Measurements from ENCODE around the gene PARPBP. TPM values are rescaled to one million over a fixed set of nuclear protein-coding genes. Genes with fewer than 3 reads are reported as not detected.

The PARPBP gene
- total and polyA plus RNA-seq, 2 donors (not counting 3 experiments of a cell fraction or from before 2014, with no cell fraction given), result 4.2 to 19.0 TPM

- Histone ChIP-seq H4K20me1 (replicated peaks; ENCODE audit: control insufficient read depth, extremely low read depth, insufficient read depth, low read length) (no peaks in the 10 kb centered on the region), H3K4me3 (replicated peaks in 1 of 3; ENCODE audit: insufficient read depth in 1 of 3, low read depth in 1 of 3, low read length in 3 of 3) (no peak overlapping the region), H3K4me1 (ENCODE audit: control insufficient read depth, extremely low read depth, insufficient read depth, low read length) (no peaks in the 10 kb centered on the region), H3K27ac (ENCODE audit: insufficient read depth, low read depth, low read length) (no peak overlapping the region), H2AFZ (ENCODE audit: low read depth, low read length) (no peak overlapping the region), H3K9me1 (replicated peaks; ENCODE audit: control insufficient read depth, extremely low read depth, insufficient read depth, low read length) (no peaks in the 10 kb centered on the region), H3K4me2 (ENCODE audit: insufficient read depth, low read length) (no peak overlapping the region), H3K9me3 (replicated peaks; ENCODE audit: control insufficient read depth, insufficient read depth, low read length) (no peaks in the 10 kb centered on the region), H3K9ac (replicated peaks; ENCODE audit: extremely low read depth, insufficient read depth, low read length) (no peak overlapping the region), H3K79me2 (ENCODE audit: control insufficient read depth, insufficient read depth, low read length) (no peaks in the 10 kb centered on the region), H3K27me3 (ENCODE audit: control insufficient read depth in 2 of 2, insufficient read depth in 2 of 2, low read length in 2 of 2) (no peaks in the 10 kb centered on the region), H3K36me3 (ENCODE audit: control insufficient read depth in 2 of 2, extremely low read depth in 1 of 2, insufficient read depth in 2 of 2, low read length in 2 of 2) (no peaks in the 10 kb centered on the region)
- DNase-seq (ENCODE audit: low read depth, low spot score) (no peak), FAIRE-seq (no peak)
- dilution Hi-C loops (cut with MboI; ENCODE audit: extremely low pct_ligation_motif_present, low sequenced_read_pairs), result no loop called here
- ChIA-PET POLR2A (no interaction called here), CTCF (interaction anchor here (0.8 to 1.9 kb wide), 3 partner anchors 76 to 391 kb away, joined by 3 to 11 read pairs (median 3); no protein-coding TSS in a partner anchor)
- intact Hi-C loops (cut with micrococcal nuclease), result no loop called here
- BruUV-seq (replicated peaks), result no TSS peak
- TF ChIP-seq POLR2AphosphoS5 (IDR thresholded peaks at IDR 0.05; ENCODE audit: insufficient read depth, low read depth, low read length) (no peak), FOS (IDR thresholded peaks at IDR 0.05; ENCODE audit: borderline replicate concordance, insufficient read depth, low read length) (no peak), MAX (IDR thresholded peaks at IDR 0.05; ENCODE audit: insufficient read depth, insufficient read length) (no peak), EZH2 (IDR thresholded peaks at IDR 0.05; ENCODE audit: borderline replicate concordance, low read depth, low read length, severe bottlenecking) (no peak), MYC (IDR thresholded peaks at IDR 0.05; ENCODE audit: low read depth, low read length) (no peak), POLR2A (IDR thresholded peaks at IDR 0.05; ENCODE audit: low read depth, low read length) (no peak), GATA2 (IDR thresholded peaks at IDR 0.05; ENCODE audit: insufficient read depth, insufficient read length, low read depth, low read length) (no peak), JUN (IDR thresholded peaks at IDR 0.05; ENCODE audit: borderline replicate concordance, insufficient read depth, insufficient read length, low read depth) (no peak)
- TF ChIP-seq, protein P1, sequence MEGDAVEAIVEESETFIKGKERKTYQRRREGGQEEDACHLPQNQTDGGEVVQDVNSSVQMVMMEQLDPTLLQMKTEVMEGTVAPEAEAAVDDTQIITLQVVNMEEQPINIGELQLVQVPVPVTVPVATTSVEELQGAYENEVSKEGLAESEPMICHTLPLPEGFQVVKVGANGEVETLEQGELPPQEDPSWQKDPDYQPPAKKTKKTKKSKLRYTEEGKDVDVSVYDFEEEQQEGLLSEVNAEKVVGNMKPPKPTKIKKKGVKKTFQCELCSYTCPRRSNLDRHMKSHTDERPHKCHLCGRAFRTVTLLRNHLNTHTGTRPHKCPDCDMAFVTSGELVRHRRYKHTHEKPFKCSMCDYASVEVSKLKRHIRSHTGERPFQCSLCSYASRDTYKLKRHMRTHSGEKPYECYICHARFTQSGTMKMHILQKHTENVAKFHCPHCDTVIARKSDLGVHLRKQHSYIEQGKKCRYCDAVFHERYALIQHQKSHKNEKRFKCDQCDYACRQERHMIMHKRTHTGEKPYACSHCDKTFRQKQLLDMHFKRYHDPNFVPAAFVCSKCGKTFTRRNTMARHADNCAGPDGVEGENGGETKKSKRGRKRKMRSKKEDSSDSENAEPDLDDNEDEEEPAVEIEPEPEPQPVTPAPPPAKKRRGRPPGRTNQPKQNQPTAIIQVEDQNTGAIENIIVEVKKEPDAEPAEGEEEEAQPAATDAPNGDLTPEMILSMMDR (IDR thresholded peaks at IDR 0.05; ENCODE audit: extremely low read depth in 1 of 2, insufficient read depth in 1 of 2, low read depth in 1 of 2, low read length in 2 of 2), result no peak
Measured at GRCh38 chr12:102093319-102093718, 26.7 kb upstream of the PARPBP start.

Measured in endothelial cell of umbilical vein (primary cell).